HEK293 (cell line): ENCODE measurements around the gene ELOVL5.

Experiments used
- ATF2 ChIP-seq: fragments of 450-650 bp; formaldehyde crosslinking; IDR thresholded peaks from 2 replicates; pipeline ENCODE4 v1.5.1; 2016; ENCODE audit warnings: missing biosample characterization, missing genetic modification characterization, low read depth
- CTCF ChIP-seq: fragments of 450-650 bp; formaldehyde crosslinking; IDR thresholded peaks from 2 replicates; pipeline ENCODE4 v1.5.1; 2016; ENCODE audit warnings: missing biosample characterization, missing genetic modification characterization
- HIC1 ChIP-seq: fragments of 450-650 bp; formaldehyde crosslinking; IDR thresholded peaks from 2 replicates; pipeline ENCODE4 v1.5.1; 2016; ENCODE audit warnings: missing biosample characterization, missing genetic modification characterization
- MZF1 ChIP-seq: fragments of 450-650 bp; formaldehyde crosslinking; IDR thresholded peaks from 2 replicates; pipeline ENCODE4 v1.5.1; 2017; ENCODE audit warnings: missing biosample characterization, missing genetic modification characterization, borderline replicate concordance
- REST ChIP-seq: fragments of 450-650 bp; formaldehyde crosslinking; IDR thresholded peaks from 2 replicates; pipeline ENCODE4 v1.5.1; 2016; ENCODE audit warnings: missing biosample characterization, missing genetic modification characterization
- SALL2 ChIP-seq: fragments of 450-650 bp; formaldehyde crosslinking; IDR thresholded peaks from 2 replicates; pipeline ENCODE4 v1.5.0; 2017; ENCODE audit warnings: missing biosample characterization, mild to moderate bottlenecking, missing genetic modification characterization, borderline replicate concordance
- ZBTB26 ChIP-seq: fragments of 450-650 bp; formaldehyde crosslinking; optimal IDR thresholded peaks from 2 replicates; pipeline ENCODE3; 2016; ENCODE audit warnings: missing biosample characterization, mild to moderate bottlenecking, missing genetic modification characterization
- ZNF140 ChIP-seq: fragments of 450-650 bp; formaldehyde crosslinking; IDR thresholded peaks from 2 replicates; pipeline ENCODE4 v1.5.1; 2016; ENCODE audit warnings: missing biosample characterization, missing genetic modification characterization
- ZNF146 ChIP-seq: fragments of 450-650 bp; formaldehyde crosslinking; IDR thresholded peaks from 2 replicates; pipeline ENCODE4 v1.5.1; 2016; ENCODE audit warnings: missing biosample characterization, missing genetic modification characterization
- ZNF530 ChIP-seq: fragments of 450-650 bp; formaldehyde crosslinking; IDR thresholded peaks from 2 replicates; pipeline ENCODE4 v1.5.1; 2016; ENCODE audit warnings: low read depth, missing biosample characterization, missing genetic modification characterization
- ZNF639 ChIP-seq: fragments of 450-650 bp; formaldehyde crosslinking; IDR thresholded peaks from 2 replicates; pipeline ENCODE4 v1.5.1; 2016; ENCODE audit warnings: missing biosample characterization, missing genetic modification characterization
- ZNF670 ChIP-seq: fragments of 450-650 bp; formaldehyde crosslinking; IDR thresholded peaks from 2 replicates; pipeline ENCODE4 v1.5.1; 2016; ENCODE audit warnings: missing biosample characterization, missing genetic modification characterization, low read depth
- ZSCAN18 ChIP-seq: fragments of 450-650 bp; formaldehyde crosslinking; IDR thresholded peaks from 2 replicates; pipeline ENCODE4 v1.5.1; 2016; ENCODE audit warnings: missing biosample characterization, missing genetic modification characterization

GRCh38 chr6:53295176-53295575 lies 53.6 kb downstream of the ELOVL5 start:
- TF ChIP-seq MZF1 (tag by site-specific recombination) (no peak), CTCF (tag by site-specific recombination) (no peak), SALL2 (tag by site-specific recombination) (no peak), ZNF146 (tag by site-specific recombination) (no peak), ZSCAN18 (tag by site-specific recombination) (no peak), REST (no peak), ZNF670 (tag by site-specific recombination) (no peak), ZNF530 (no peak), ZNF639 (no peak), HIC1 (no peak), ZNF140 (no peak), ATF2 (tag by site-specific recombination) (no peak), ZBTB26 (tag by site-specific recombination) (no peak)
